Measurements from ENCODE around the gene FGF19.

The FGF19 gene, protein sequence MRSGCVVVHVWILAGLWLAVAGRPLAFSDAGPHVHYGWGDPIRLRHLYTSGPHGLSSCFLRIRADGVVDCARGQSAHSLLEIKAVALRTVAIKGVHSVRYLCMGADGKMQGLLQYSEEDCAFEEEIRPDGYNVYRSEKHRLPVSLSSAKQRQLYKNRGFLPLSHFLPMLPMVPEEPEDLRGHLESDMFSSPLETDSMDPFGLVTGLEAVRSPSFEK

DNA sequence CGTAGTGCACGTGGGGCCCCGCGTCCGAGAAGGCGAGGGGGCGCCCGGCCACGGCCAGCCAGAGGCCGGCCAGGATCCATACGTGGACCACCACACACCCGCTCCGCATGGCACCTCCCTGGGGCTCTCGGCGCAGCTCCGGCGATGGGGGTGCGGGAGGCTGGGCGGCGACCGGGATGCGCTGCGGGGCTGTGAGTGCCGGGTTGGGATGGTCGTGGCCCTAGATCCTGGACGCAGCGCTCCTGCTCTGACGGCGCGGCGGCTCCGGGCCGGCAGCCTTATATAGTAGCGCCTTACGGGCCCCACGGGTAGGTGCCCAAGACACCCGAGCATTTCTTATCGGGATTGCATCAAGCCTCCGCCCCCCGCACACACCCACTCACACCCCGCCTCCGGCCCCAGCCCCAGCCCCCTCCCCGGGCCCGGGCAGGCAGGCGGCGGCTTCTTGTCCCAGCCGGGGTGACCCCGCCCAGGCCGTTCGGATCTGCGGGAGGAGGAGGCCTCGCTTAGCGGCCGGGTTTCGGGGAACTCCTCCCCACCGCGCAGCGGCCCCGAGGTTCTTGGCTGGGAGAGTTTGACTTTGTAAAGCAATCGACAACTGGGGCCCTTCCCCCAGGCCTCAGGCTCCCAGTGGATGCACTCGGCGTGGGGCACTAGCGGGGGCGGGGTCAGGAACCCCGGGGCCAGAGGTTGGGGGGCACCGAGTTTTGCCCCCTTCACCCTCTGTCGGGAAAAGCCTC, at the start of gene FGF19:
Gene FGF19, minus strand, starts transcription at position 255 of the 740 bp plus-strand sequence. Its CDS starts 146 bp downstream, at position 109.
- Histone ChIP-seq H3K27ac (ENCODE audit: low read length) (no peak within 1 kb of the TSS), H4K20me1 (ENCODE audit: insufficient read depth, low read length) (no peaks in the 10 kb centered on the region; the same call in 1 of the 2 replicates), H3K4me3 (ENCODE audit: low read depth in 1 of 2, low read length in 2 of 2) (no peak within 1 kb of the TSS), H3K79me2 (ENCODE audit: insufficient read depth, low read length) (no peaks in the 10 kb centered on the region), H3K9ac (ENCODE audit: low read depth, low read length) (no peak within 1 kb of the TSS), H3K9me3 (ENCODE audit: insufficient read depth, low read length, severe bottlenecking) (no peaks in the 10 kb centered on the region), H3K27me3 (ENCODE audit: insufficient read depth, low read length, poor library complexity) (peaks cover 15% of the 10 kb centered on the region), H3K4me1 (ENCODE audit: insufficient read depth, low read length) (no peaks in the 10 kb centered on the region), H3K4me2 (ENCODE audit: insufficient read depth, low read length) (no peak within 1 kb of the TSS), H3K36me3 (ENCODE audit: insufficient read depth, low read length) (no peaks in the 10 kb centered on the region), H2AFZ (ENCODE audit: low read depth, low read length) (no peak within 1 kb of the TSS)
- no peak for DNase-seq
- ATAC-seq (ENCODE audit: insufficient read depth, low read depth), result no peak
- TF ChIP-seq EZH2 (IDR thresholded peaks at IDR 0.05; ENCODE audit: borderline replicate concordance, low read depth, low read length, severe bottlenecking), result no peak
- TF ChIP-seq, protein P1, sequence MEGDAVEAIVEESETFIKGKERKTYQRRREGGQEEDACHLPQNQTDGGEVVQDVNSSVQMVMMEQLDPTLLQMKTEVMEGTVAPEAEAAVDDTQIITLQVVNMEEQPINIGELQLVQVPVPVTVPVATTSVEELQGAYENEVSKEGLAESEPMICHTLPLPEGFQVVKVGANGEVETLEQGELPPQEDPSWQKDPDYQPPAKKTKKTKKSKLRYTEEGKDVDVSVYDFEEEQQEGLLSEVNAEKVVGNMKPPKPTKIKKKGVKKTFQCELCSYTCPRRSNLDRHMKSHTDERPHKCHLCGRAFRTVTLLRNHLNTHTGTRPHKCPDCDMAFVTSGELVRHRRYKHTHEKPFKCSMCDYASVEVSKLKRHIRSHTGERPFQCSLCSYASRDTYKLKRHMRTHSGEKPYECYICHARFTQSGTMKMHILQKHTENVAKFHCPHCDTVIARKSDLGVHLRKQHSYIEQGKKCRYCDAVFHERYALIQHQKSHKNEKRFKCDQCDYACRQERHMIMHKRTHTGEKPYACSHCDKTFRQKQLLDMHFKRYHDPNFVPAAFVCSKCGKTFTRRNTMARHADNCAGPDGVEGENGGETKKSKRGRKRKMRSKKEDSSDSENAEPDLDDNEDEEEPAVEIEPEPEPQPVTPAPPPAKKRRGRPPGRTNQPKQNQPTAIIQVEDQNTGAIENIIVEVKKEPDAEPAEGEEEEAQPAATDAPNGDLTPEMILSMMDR (IDR thresholded peaks at IDR 0.05; ENCODE audit: borderline replicate concordance, extremely low read depth, low read length, poor library complexity, severe bottlenecking), result no peak

DNA sequence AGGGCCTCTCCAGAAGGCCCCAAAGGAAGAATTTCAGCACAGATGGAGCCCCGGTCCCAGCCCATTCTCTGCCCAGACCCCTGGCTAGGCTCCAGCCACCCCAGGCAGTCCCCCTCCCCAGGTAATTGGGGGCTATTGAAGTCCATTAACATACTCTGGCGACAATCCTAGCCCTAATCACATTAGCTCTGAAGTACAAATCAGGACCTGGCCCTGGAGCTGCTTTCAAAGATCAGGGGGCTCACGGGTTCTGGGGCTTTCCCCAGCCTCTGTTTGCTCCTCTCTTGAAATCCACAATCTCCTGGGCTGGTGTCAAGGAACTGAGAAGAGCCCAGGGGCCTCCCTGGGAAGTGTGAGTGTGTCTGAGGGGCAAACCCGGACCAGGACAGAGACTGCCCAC, 49.1 kb upstream of the FGF19 start:
- Histone ChIP-seq H3K27ac (ENCODE audit: low read length) (no peak overlapping the region), H3K36me3 (ENCODE audit: insufficient read depth, low read length) (no peaks in the 10 kb centered on the region), H2AFZ (ENCODE audit: low read depth, low read length) (no peak overlapping the region), H3K4me3 (ENCODE audit: low read depth in 1 of 2, low read length in 2 of 2) (no peak overlapping the region), H3K4me2 (ENCODE audit: insufficient read depth, low read length) (no peak overlapping the region), H3K27me3 (ENCODE audit: insufficient read depth, low read length, poor library complexity) (no peaks in the 10 kb centered on the region), H3K4me1 (ENCODE audit: insufficient read depth, low read length) (no peaks in the 10 kb centered on the region), H3K9ac (ENCODE audit: low read depth, low read length) (no peak overlapping the region), H3K79me2 (ENCODE audit: insufficient read depth, low read length) (no peaks in the 10 kb centered on the region), H3K9me3 (ENCODE audit: insufficient read depth, low read length, severe bottlenecking) (no peaks in the 10 kb centered on the region), H4K20me1 (ENCODE audit: insufficient read depth, low read length) (peaks cover 5% of the 10 kb centered on the region; the same call in 1 of the 2 replicates)
- no peak for TF ChIP-seq EZH2 (IDR thresholded peaks at IDR 0.05; ENCODE audit: borderline replicate concordance, low read depth, low read length, severe bottlenecking)
- TF ChIP-seq, protein P1 (IDR thresholded peaks at IDR 0.05; ENCODE audit: borderline replicate concordance, extremely low read depth, low read length, poor library complexity, severe bottlenecking), result no peak
- no peak for ATAC-seq (ENCODE audit: insufficient read depth, low read depth)
- DNase-seq, result no peak

DNA sequence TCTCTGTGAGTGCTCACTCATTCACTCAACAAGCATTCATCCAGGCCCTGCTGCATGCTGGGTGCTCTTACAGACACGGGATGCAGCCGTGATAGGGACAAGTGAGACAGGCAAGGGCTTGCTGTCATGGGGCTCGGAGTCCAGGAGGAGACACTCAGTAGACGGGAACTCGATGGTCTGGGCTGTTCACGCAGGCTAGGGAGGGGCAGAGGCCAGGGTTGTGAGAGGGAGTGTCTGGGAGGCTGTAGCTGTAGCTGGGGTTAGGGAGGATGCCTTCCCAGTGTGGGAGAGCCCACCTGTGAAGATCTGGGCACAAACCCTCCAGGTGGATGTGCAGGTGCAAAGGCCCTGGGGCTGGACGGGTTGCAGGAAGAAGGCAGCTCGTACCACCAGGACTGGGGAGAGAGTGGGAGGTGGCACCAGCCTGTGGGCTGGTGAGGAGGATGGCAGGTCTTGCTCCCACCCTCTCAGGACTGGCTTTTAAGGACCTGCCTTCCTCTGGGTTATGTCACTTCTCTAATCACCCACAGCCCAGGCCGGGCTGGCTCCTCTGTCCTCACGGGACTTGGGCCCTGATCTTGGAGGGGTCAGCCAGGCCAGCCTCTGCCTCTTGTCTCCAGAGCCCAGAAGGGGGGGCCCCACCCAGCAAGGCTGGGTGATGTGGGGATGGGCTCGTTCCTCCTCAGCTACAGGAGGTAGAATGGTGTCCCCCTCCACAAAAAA, 47.2 kb upstream of the FGF19 start:
- no peaks in the 10 kb centered on the region for H3K79me2 ChIP-seq (ENCODE audit: insufficient read depth, low read length)
- no peaks in the 10 kb centered on the region for H3K36me3 ChIP-seq (ENCODE audit: insufficient read depth, low read length)
- ATAC-seq (ENCODE audit: insufficient read depth, low read depth) (no peak), DNase-seq (no peak)
- no peak overlapping the region for H3K27ac ChIP-seq (ENCODE audit: low read length)
- no peaks in the 10 kb centered on the region for H3K27me3 ChIP-seq (ENCODE audit: insufficient read depth, low read length, poor library complexity)
- no peak overlapping the region for H3K4me2 ChIP-seq (ENCODE audit: insufficient read depth, low read length)
- no peak overlapping the region for H3K9ac ChIP-seq (ENCODE audit: low read depth, low read length)
- peaks cover 5% of the 10 kb centered on the region; the same call in 1 of the 2 replicates for H4K20me1 ChIP-seq (ENCODE audit: insufficient read depth, low read length)
- no peak overlapping the region for H3K4me3 ChIP-seq (ENCODE audit: low read depth in 1 of 2, low read length in 2 of 2)
- H2AFZ ChIP-seq (ENCODE audit: low read depth, low read length), result no peak overlapping the region
- TF ChIP-seq EZH2 (IDR thresholded peaks at IDR 0.05; ENCODE audit: borderline replicate concordance, low read depth, low read length, severe bottlenecking), result no peak
- TF ChIP-seq, protein P1 (IDR thresholded peaks at IDR 0.05; ENCODE audit: borderline replicate concordance, extremely low read depth, low read length, poor library complexity, severe bottlenecking), result no peak
- no peaks in the 10 kb centered on the region for H3K9me3 ChIP-seq (ENCODE audit: insufficient read depth, low read length, severe bottlenecking)
- H3K4me1 ChIP-seq (ENCODE audit: insufficient read depth, low read length), result no peaks in the 10 kb centered on the region
